ENCODE results near the gene HAUS1. TPM values are rescaled to one million over a fixed set of nuclear protein-coding genes. Genes with fewer than 3 reads are reported as not detected.

The HAUS1 gene
- total and polyA plus RNA-seq, 4 donors, result 4.5 to 17.9 (median 6.5) TPM

DNA sequence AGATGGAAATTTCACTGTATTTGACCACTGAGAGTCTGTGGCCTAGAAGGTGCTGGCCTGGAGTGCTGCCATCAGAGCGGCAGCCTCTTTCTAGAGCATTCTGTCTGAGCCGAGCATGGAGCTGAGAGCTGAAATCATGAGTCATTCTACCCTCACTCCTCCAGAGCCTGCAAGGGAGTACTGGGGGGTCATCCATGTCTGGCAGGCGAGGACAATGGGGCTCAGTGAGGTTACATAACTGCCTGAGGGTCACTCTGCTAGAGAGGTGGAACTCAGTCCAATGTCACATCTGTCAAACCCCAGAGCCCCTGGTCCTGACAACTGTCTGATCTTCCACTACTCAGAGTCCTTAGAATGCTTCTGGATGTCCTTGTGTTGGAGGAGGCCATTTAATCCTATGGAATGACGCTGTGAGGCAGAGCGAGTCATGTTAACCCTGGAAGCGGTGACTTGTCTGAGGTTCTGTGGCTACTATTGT is 65.3 kb downstream of the HAUS1 start (continued):
- TF ChIP-seq, protein P1, sequence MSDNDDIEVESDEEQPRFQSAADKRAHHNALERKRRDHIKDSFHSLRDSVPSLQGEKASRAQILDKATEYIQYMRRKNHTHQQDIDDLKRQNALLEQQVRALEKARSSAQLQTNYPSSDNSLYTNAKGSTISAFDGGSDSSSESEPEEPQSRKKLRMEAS (IDR thresholded peaks at IDR 0.05), result no peak
- no peak for TF ChIP-seq NR2F2 (IDR thresholded peaks at IDR 0.05)
- TF ChIP-seq EGR1 (IDR thresholded peaks at IDR 0.05; ENCODE audit: low read depth in 2 of 2), result no peak

DNA sequence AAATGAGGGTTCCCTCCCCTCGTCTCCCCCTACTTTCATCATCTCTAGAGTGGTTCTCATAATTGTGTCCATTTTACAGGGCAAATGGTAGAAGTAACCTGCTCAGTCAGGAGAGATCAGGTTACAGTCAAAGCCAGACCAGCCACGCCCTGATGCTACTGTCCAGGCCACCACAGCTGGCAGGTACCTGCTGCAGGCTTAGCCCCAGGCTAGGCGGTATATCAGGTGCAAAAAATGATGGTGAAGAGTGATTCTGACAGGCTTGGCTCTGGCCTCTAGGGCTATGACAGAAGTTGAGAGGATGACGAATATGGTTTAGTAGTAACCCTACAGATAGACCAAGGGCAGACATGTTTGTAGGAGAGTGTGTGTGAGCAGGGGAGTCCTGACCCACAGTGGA is 67.1 kb downstream of the HAUS1 start:
- Histone ChIP-seq H3K27me3 (ENCODE audit: control insufficient read depth in 4 of 4, insufficient read depth in 4 of 4, low read length in 3 of 4) (no peaks in the 10 kb centered on the region), H3K4me1 (ENCODE audit: control insufficient read depth in 4 of 4, insufficient read depth in 4 of 4, low read length in 3 of 4) (peaks cover 1 to 16% (median 10%) of the 10 kb centered on the region in 4 donors), H3K27ac (ENCODE audit: low read depth in 1 of 2, low read length in 2 of 2) (no peak overlapping the region), H3K9me3 (ENCODE audit: control insufficient read depth in 4 of 4, low read length in 3 of 4) (no peaks in the 10 kb centered on the region), H3K9ac (ENCODE audit: low read depth in 1 of 2, low read length in 2 of 2) (no peak overlapping the region), H3K36me3 (ENCODE audit: control insufficient read depth in 4 of 4, insufficient read depth in 3 of 4, low read depth in 1 of 4, low read length in 3 of 4) (no peaks in the 10 kb centered on the region), H3K4me3 (ENCODE audit: low read depth in 1 of 3, low read length in 3 of 3) (no peak overlapping the region)
- DNase-seq (ENCODE audit: low spot score), result no peak
- 95% methylated on average over 4 of the region's 4 CpGs for WGBS
- TF ChIP-seq TAF1 (conservative IDR thresholded peaks at IDR 0.05), result no peak
- TF ChIP-seq RAD21 (IDR thresholded peaks at IDR 0.05), result no peak
- TF ChIP-seq YY1 (IDR thresholded peaks at IDR 0.05), result no peak
- no peak for TF ChIP-seq EGR1 (IDR thresholded peaks at IDR 0.05; ENCODE audit: low read depth in 2 of 2)
- TF ChIP-seq, protein P2, sequence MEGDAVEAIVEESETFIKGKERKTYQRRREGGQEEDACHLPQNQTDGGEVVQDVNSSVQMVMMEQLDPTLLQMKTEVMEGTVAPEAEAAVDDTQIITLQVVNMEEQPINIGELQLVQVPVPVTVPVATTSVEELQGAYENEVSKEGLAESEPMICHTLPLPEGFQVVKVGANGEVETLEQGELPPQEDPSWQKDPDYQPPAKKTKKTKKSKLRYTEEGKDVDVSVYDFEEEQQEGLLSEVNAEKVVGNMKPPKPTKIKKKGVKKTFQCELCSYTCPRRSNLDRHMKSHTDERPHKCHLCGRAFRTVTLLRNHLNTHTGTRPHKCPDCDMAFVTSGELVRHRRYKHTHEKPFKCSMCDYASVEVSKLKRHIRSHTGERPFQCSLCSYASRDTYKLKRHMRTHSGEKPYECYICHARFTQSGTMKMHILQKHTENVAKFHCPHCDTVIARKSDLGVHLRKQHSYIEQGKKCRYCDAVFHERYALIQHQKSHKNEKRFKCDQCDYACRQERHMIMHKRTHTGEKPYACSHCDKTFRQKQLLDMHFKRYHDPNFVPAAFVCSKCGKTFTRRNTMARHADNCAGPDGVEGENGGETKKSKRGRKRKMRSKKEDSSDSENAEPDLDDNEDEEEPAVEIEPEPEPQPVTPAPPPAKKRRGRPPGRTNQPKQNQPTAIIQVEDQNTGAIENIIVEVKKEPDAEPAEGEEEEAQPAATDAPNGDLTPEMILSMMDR (IDR thresholded peaks at IDR 0.05; ENCODE audit: low read depth, low read length, missing input control), result no peak
- TF ChIP-seq, protein P3, sequence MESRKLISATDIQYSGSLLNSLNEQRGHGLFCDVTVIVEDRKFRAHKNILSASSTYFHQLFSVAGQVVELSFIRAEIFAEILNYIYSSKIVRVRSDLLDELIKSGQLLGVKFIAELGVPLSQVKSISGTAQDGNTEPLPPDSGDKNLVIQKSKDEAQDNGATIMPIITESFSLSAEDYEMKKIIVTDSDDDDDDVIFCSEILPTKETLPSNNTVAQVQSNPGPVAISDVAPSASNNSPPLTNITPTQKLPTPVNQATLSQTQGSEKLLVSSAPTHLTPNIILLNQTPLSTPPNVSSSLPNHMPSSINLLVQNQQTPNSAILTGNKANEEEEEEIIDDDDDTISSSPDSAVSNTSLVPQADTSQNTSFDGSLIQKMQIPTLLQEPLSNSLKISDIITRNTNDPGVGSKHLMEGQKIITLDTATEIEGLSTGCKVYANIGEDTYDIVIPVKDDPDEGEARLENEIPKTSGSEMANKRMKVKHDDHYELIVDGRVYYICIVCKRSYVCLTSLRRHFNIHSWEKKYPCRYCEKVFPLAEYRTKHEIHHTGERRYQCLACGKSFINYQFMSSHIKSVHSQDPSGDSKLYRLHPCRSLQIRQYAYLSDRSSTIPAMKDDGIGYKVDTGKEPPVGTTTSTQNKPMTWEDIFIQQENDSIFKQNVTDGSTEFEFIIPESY (IDR thresholded peaks at IDR 0.05), result no peak
- TF ChIP-seq, protein P1 (IDR thresholded peaks at IDR 0.05), result no peak
- TF ChIP-seq RXRA (IDR thresholded peaks at IDR 0.05), result no peak
- TF ChIP-seq HNF4A (conservative IDR thresholded peaks at IDR 0.05), result no peak

DNA sequence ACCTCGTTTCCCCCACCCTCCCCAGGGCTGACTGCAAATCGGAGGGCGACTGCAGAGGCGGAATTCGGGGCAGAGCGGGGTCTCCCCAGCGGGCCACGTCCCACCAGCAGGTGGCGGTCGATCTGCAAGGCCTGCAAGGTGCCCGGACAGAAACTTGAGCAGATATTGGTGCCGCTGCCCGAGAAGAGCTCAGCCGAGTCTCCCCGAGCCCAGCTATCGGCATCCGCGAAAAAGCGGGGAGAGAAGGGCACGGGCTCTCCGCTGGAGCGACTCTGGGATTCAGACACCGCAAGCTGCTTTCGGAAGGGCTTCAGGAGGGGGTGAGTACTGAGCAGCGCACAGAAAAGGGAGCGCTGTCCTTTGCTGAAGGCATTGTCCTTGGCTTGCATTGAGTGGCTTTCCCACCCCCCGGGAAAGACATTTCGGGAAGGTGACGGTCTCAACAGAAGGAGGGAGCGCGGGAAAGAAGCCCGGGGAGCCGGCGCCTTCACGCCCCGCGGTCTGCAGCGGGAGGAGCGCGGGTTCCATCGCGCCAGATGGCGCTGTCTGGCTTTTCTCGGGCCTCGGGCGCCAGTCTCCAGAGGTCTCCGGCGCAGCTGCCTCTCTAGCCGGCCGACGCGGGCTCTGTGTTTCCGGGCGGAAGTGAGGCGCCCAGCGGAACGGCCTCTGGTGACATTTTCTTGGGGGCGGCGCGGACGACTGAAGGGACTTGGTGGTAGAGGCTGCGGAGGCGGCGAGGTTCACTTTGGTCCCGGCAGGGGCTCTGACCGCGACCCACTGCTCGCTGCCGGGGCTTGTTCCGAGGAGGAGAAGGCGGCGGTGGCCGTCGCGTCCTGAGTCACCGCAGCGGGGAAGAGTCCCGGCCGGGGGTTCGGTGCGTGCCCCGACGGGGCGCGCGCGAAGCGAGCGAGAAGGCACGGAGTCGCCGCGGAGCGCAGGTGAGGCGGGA is 69.5 kb downstream of the HAUS1 start:
- Histone ChIP-seq H3K4me1 (ENCODE audit: control insufficient read depth in 4 of 4, insufficient read depth in 4 of 4, low read length in 3 of 4) (peaks cover 1 to 17% (median 10%) of the 10 kb centered on the region in 4 donors), H3K27me3 (ENCODE audit: control insufficient read depth in 4 of 4, insufficient read depth in 4 of 4, low read length in 3 of 4) (no peaks in the 10 kb centered on the region), H3K36me3 (ENCODE audit: control insufficient read depth in 4 of 4, insufficient read depth in 3 of 4, low read depth in 1 of 4, low read length in 3 of 4) (no peaks in the 10 kb centered on the region), H3K4me3 (ENCODE audit: low read depth in 1 of 3, low read length in 3 of 3) (peak overlapping the region; percentile 81 to 100 (median 87)), H3K9ac (ENCODE audit: low read depth in 1 of 2, low read length in 2 of 2) (peak overlapping the region; percentile 57 to 68), H3K9me3 (ENCODE audit: control insufficient read depth in 4 of 4, low read length in 3 of 4) (no peaks in the 10 kb centered on the region), H3K27ac (ENCODE audit: low read depth in 1 of 2, low read length in 2 of 2) (peak overlapping the region; percentile 79 to 86)
- under 1% methylated on average over 95 of the region's 95 CpGs for whole genome bisulfite sequencing
- DNase-seq (ENCODE audit: low spot score), result peak; percentile 95
- TF ChIP-seq TAF1 (conservative IDR thresholded peaks at IDR 0.05), result peak; percentile 55
- TF ChIP-seq SP1 (IDR thresholded peaks at IDR 0.05), result peak; percentile 39
- TF ChIP-seq HNF4A (conservative IDR thresholded peaks at IDR 0.05), result no peak
- TF ChIP-seq YY1 (IDR thresholded peaks at IDR 0.05), result peak; percentile 91
- TF ChIP-seq GABPA (IDR thresholded peaks at IDR 0.05 in 1 of 2, conservative IDR thresholded peaks at IDR 0.05 in 1 of 2), result peak; percentile 52 to 90
- no peak for TF ChIP-seq EGR1 (IDR thresholded peaks at IDR 0.05; ENCODE audit: low read depth in 2 of 2)
- no peak for TF ChIP-seq HNF4G (IDR thresholded peaks at IDR 0.05)
- TF ChIP-seq, protein P2 (IDR thresholded peaks at IDR 0.05; ENCODE audit: low read depth, low read length, missing input control), result peak; percentile 76
- peak; percentile 66 to 78 for TF ChIP-seq RAD21 (IDR thresholded peaks at IDR 0.05)
- no peak for TF ChIP-seq JUND (IDR thresholded peaks at IDR 0.05)
- TF ChIP-seq, protein P4, sequence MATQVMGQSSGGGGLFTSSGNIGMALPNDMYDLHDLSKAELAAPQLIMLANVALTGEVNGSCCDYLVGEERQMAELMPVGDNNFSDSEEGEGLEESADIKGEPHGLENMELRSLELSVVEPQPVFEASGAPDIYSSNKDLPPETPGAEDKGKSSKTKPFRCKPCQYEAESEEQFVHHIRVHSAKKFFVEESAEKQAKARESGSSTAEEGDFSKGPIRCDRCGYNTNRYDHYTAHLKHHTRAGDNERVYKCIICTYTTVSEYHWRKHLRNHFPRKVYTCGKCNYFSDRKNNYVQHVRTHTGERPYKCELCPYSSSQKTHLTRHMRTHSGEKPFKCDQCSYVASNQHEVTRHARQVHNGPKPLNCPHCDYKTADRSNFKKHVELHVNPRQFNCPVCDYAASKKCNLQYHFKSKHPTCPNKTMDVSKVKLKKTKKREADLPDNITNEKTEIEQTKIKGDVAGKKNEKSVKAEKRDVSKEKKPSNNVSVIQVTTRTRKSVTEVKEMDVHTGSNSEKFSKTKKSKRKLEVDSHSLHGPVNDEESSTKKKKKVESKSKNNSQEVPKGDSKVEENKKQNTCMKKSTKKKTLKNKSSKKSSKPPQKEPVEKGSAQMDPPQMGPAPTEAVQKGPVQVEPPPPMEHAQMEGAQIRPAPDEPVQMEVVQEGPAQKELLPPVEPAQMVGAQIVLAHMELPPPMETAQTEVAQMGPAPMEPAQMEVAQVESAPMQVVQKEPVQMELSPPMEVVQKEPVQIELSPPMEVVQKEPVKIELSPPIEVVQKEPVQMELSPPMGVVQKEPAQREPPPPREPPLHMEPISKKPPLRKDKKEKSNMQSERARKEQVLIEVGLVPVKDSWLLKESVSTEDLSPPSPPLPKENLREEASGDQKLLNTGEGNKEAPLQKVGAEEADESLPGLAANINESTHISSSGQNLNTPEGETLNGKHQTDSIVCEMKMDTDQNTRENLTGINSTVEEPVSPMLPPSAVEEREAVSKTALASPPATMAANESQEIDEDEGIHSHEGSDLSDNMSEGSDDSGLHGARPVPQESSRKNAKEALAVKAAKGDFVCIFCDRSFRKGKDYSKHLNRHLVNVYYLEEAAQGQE (IDR thresholded peaks at IDR 0.05), result no peak
